ENCODE measurements around the gene PRKN. TPM values are rescaled to one million over a fixed set of nuclear protein-coding genes. Genes with fewer than 3 reads are reported as not detected.

Gene PRKN
- total RNA-seq, 1 experiment from 2014 or later = 0.46 TPM

DNA sequence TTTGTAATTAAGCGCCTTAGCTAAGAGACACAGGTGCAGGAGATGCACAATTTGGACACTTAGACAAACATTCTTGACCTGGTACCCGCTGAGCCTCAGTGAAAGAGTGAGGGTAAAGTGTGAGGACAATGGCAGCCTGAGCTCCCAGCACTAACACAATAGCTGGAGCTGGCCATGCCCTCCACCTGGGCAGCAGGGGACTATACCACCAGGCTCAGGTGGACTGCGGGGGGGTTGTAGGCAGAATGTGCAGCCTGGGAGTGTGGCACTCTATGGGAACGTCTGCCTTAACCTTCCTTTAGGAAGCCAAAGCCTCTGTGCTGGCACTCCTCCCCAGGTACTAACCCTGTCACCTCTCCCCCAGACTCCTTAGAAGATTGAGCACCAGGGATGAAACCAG, 23.6 kb downstream of the PRKN start:
- ATAC-seq (no peak), DNase-seq (ENCODE audit: low read depth, low spot score) (no peak)
- Histone ChIP-seq H3K9me3 (ENCODE audit: control insufficient read depth, insufficient read depth, low read depth, low read length) (no peaks in the 10 kb centered on the region), H3K4me3 (ENCODE audit: low read depth in 2 of 2, low read length in 2 of 2) (no peak overlapping the region), H3K4me1 (ENCODE audit: control insufficient read depth, insufficient read depth, low read length) (no peaks in the 10 kb centered on the region), H3K36me3 (ENCODE audit: control insufficient read depth, insufficient read depth, low read length) (no peaks in the 10 kb centered on the region), H3K27ac (ENCODE audit: low read length) (no peak overlapping the region), H3K27me3 (ENCODE audit: control insufficient read depth, insufficient read depth, low read length) (no peaks in the 10 kb centered on the region)
- in situ Hi-C loops (cut with HindIII; ENCODE audit: low pct_unique_long_range_greater_than_20kb, low sequenced_read_pairs) (no loop called here), intact Hi-C loops (cut with micrococcal nuclease; ENCODE audit: unreplicated experiment) (no loop called here)
- no TSS peak for BruUV-seq (replicated peaks)
- ChIA-PET POLR2A (no interaction called here), CTCF (no interaction called here)
- TF ChIP-seq, protein P1, sequence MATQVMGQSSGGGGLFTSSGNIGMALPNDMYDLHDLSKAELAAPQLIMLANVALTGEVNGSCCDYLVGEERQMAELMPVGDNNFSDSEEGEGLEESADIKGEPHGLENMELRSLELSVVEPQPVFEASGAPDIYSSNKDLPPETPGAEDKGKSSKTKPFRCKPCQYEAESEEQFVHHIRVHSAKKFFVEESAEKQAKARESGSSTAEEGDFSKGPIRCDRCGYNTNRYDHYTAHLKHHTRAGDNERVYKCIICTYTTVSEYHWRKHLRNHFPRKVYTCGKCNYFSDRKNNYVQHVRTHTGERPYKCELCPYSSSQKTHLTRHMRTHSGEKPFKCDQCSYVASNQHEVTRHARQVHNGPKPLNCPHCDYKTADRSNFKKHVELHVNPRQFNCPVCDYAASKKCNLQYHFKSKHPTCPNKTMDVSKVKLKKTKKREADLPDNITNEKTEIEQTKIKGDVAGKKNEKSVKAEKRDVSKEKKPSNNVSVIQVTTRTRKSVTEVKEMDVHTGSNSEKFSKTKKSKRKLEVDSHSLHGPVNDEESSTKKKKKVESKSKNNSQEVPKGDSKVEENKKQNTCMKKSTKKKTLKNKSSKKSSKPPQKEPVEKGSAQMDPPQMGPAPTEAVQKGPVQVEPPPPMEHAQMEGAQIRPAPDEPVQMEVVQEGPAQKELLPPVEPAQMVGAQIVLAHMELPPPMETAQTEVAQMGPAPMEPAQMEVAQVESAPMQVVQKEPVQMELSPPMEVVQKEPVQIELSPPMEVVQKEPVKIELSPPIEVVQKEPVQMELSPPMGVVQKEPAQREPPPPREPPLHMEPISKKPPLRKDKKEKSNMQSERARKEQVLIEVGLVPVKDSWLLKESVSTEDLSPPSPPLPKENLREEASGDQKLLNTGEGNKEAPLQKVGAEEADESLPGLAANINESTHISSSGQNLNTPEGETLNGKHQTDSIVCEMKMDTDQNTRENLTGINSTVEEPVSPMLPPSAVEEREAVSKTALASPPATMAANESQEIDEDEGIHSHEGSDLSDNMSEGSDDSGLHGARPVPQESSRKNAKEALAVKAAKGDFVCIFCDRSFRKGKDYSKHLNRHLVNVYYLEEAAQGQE (IDR thresholded peaks at IDR 0.05; ENCODE audit: insufficient read depth in 1 of 2, low read depth in 2 of 2, low read length in 1 of 2) = no peak
- TF ChIP-seq POLR2AphosphoS5 (IDR thresholded peaks at IDR 0.05; ENCODE audit: low read depth, low read length) = no peak
- TF ChIP-seq SIN3A (IDR thresholded peaks at IDR 0.05; ENCODE audit: borderline replicate concordance, insufficient read depth, low read depth, low read length) = no peak
- TF ChIP-seq, protein P2, sequence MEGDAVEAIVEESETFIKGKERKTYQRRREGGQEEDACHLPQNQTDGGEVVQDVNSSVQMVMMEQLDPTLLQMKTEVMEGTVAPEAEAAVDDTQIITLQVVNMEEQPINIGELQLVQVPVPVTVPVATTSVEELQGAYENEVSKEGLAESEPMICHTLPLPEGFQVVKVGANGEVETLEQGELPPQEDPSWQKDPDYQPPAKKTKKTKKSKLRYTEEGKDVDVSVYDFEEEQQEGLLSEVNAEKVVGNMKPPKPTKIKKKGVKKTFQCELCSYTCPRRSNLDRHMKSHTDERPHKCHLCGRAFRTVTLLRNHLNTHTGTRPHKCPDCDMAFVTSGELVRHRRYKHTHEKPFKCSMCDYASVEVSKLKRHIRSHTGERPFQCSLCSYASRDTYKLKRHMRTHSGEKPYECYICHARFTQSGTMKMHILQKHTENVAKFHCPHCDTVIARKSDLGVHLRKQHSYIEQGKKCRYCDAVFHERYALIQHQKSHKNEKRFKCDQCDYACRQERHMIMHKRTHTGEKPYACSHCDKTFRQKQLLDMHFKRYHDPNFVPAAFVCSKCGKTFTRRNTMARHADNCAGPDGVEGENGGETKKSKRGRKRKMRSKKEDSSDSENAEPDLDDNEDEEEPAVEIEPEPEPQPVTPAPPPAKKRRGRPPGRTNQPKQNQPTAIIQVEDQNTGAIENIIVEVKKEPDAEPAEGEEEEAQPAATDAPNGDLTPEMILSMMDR (IDR thresholded peaks at IDR 0.05) = no peak
- no peak for TF ChIP-seq TCF7L2 (IDR thresholded peaks at IDR 0.05; ENCODE audit: low read depth, low read length)

DNA sequence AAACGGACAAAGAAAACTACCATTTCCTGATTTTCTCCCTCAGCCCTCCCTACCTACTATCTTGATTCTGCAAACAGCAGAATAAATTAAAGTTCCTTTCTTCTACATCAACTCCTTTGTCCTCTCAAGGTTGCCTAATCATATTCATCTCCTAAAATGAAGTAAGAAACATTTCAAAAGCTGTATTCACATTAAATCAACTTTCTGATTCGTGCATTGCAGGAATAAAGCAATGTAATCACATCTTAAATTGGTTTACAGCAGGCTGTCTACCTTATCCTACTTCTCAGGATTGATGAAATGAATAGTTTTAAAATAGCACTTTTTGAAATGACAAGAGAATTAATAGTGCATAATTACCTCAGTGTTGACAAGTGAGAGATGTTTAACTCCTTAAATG, 25.1 kb downstream of the PRKN start:
- DNase-seq (ENCODE audit: low read depth, low spot score) (no peak), ATAC-seq (no peak)
- H3K9me3 ChIP-seq (ENCODE audit: control insufficient read depth, insufficient read depth, low read depth, low read length) = no peaks in the 10 kb centered on the region
- ChIA-PET CTCF (no interaction called here), POLR2A (no interaction called here)
- no peak overlapping the region for H3K4me3 ChIP-seq (ENCODE audit: low read depth in 2 of 2, low read length in 2 of 2)
- no peak overlapping the region for H3K27ac ChIP-seq (ENCODE audit: low read length)
- H3K27me3 ChIP-seq (ENCODE audit: control insufficient read depth, insufficient read depth, low read length) = no peaks in the 10 kb centered on the region
- TF ChIP-seq SIN3A (IDR thresholded peaks at IDR 0.05; ENCODE audit: borderline replicate concordance, insufficient read depth, low read depth, low read length) (no peak), TCF7L2 (IDR thresholded peaks at IDR 0.05; ENCODE audit: low read depth, low read length) (no peak), POLR2AphosphoS5 (IDR thresholded peaks at IDR 0.05; ENCODE audit: low read depth, low read length) (no peak)
- TF ChIP-seq, protein P1 (IDR thresholded peaks at IDR 0.05; ENCODE audit: insufficient read depth in 1 of 2, low read depth in 2 of 2, low read length in 1 of 2) = no peak
- BruUV-seq (replicated peaks) = no TSS peak
- no peaks in the 10 kb centered on the region for H3K36me3 ChIP-seq (ENCODE audit: control insufficient read depth, insufficient read depth, low read length)
- no peaks in the 10 kb centered on the region for H3K4me1 ChIP-seq (ENCODE audit: control insufficient read depth, insufficient read depth, low read length)
- in situ Hi-C loops (cut with HindIII; ENCODE audit: low pct_unique_long_range_greater_than_20kb, low sequenced_read_pairs) (no loop called here), intact Hi-C loops (cut with micrococcal nuclease; ENCODE audit: unreplicated experiment) (no loop called here)
